H1 (cell line): ENCODE measurements around the gene CASP9. TPM values are rescaled to one million over a fixed set of nuclear protein-coding genes. Genes with fewer than 3 reads are reported as not detected.

Experiments used
- BACH1 ChIP-seq: IDR thresholded peaks from 2 replicates; pipeline ENCODE4 v1.6.1; 2012; ENCODE audit warnings: low read length, improper control_type of control experiment
- KDM1A ChIP-seq: fragments of 200-600, 300-600 bp; sonication (generic); IDR thresholded peaks from 2 replicates; pipeline ENCODE4 v1.7.1; 2016; ENCODE audit warnings: mild to moderate bottlenecking, low read length, borderline replicate concordance
- polyA plus RNA-seq, 7 experiments: library from polyadenylated mRNA; depleted of rRNA in 3 of 7; stranded (reverse) in 5 of 7; unstranded in 2 of 7; fragments of >200 nt in 5 of 7; fragments of 200-250 nt in 2 of 7; gene quantifications; 1 replicate in 5 of 7; 2 replicates in 1 of 7; 4 replicates in 1 of 7; pipeline versions ENCODE4 v1.2.1 to v1.2.3, GENCODE V29; 2011 to 2013; ENCODE audit warnings: missing spikeins in 2 of 7, mixed read lengths in 2 of 7
- total RNA-seq: library from RNA; stranded (reverse); fragmentation: NEBNext Ultra II Directional; extraction: Animal tissue kit (Norgen Biotek cat#: 25700); gene quantifications from 2 replicates; pipeline ENCODE4 v1.2.1, GENCODE V29; 2021
- TF ChIP-seq, protein P1 (sequence below): fragments of 300-600 bp; sonication (generic); IDR thresholded peaks from 2 replicates; pipeline ENCODE4 v1.7.1; 2012; ENCODE audit warnings: low read length, moderate library complexity, mild to moderate bottlenecking, inconsistent platforms; ENCODE audit not compliant: insufficient replicate concordance

The CASP9 gene
- total and polyA plus RNA-seq, 2 of the 8 experiments (the other 6 are each of a cell fraction or from before 2014, with no cell fraction given) = 14.8 to 36.3 TPM

DNA sequence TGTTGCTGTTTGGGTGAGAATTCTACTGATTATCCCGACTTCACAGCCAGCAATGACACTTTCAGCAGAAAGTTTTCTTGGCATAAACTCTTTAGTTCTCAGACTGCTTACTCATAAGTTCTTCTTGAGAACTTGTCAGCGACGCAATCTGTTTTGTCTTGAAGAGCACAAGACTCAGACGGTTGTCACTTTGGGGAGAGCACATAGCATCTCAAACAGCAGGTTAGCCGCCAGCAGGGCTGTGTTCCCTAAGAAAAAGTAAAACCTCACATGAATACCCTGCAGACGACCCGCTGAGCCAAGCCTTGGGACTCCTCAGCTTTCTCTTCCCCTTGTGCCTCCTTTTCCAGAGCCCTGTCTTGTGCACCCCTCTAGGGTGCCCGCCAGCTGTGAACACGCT lies 49.5 kb upstream of the CASP9 start (continued):
- TF ChIP-seq, protein P1, sequence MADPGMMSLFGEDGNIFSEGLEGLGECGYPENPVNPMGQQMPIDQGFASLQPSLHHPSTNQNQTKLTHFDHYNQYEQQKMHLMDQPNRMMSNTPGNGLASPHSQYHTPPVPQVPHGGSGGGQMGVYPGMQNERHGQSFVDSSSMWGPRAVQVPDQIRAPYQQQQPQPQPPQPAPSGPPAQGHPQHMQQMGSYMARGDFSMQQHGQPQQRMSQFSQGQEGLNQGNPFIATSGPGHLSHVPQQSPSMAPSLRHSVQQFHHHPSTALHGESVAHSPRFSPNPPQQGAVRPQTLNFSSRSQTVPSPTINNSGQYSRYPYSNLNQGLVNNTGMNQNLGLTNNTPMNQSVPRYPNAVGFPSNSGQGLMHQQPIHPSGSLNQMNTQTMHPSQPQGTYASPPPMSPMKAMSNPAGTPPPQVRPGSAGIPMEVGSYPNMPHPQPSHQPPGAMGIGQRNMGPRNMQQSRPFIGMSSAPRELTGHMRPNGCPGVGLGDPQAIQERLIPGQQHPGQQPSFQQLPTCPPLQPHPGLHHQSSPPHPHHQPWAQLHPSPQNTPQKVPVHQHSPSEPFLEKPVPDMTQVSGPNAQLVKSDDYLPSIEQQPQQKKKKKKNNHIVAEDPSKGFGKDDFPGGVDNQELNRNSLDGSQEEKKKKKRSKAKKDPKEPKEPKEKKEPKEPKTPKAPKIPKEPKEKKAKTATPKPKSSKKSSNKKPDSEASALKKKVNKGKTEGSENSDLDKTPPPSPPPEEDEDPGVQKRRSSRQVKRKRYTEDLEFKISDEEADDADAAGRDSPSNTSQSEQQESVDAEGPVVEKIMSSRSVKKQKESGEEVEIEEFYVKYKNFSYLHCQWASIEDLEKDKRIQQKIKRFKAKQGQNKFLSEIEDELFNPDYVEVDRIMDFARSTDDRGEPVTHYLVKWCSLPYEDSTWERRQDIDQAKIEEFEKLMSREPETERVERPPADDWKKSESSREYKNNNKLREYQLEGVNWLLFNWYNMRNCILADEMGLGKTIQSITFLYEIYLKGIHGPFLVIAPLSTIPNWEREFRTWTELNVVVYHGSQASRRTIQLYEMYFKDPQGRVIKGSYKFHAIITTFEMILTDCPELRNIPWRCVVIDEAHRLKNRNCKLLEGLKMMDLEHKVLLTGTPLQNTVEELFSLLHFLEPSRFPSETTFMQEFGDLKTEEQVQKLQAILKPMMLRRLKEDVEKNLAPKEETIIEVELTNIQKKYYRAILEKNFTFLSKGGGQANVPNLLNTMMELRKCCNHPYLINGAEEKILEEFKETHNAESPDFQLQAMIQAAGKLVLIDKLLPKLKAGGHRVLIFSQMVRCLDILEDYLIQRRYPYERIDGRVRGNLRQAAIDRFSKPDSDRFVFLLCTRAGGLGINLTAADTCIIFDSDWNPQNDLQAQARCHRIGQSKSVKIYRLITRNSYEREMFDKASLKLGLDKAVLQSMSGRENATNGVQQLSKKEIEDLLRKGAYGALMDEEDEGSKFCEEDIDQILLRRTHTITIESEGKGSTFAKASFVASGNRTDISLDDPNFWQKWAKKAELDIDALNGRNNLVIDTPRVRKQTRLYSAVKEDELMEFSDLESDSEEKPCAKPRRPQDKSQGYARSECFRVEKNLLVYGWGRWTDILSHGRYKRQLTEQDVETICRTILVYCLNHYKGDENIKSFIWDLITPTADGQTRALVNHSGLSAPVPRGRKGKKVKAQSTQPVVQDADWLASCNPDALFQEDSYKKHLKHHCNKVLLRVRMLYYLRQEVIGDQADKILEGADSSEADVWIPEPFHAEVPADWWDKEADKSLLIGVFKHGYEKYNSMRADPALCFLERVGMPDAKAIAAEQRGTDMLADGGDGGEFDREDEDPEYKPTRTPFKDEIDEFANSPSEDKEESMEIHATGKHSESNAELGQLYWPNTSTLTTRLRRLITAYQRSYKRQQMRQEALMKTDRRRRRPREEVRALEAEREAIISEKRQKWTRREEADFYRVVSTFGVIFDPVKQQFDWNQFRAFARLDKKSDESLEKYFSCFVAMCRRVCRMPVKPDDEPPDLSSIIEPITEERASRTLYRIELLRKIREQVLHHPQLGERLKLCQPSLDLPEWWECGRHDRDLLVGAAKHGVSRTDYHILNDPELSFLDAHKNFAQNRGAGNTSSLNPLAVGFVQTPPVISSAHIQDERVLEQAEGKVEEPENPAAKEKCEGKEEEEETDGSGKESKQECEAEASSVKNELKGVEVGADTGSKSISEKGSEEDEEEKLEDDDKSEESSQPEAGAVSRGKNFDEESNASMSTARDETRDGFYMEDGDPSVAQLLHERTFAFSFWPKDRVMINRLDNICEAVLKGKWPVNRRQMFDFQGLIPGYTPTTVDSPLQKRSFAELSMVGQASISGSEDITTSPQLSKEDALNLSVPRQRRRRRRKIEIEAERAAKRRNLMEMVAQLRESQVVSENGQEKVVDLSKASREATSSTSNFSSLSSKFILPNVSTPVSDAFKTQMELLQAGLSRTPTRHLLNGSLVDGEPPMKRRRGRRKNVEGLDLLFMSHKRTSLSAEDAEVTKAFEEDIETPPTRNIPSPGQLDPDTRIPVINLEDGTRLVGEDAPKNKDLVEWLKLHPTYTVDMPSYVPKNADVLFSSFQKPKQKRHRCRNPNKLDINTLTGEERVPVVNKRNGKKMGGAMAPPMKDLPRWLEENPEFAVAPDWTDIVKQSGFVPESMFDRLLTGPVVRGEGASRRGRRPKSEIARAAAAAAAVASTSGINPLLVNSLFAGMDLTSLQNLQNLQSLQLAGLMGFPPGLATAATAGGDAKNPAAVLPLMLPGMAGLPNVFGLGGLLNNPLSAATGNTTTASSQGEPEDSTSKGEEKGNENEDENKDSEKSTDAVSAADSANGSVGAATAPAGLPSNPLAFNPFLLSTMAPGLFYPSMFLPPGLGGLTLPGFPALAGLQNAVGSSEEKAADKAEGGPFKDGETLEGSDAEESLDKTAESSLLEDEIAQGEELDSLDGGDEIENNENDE = no peak
- no peak for TF ChIP-seq KDM1A
- TF ChIP-seq BACH1 = no peak
- TF ChIP-seq, all 59 proteins: peak for 0
